ENCODE measurements around the gene SMAP1.

The SMAP1 gene

GRCh38 chr6:70842541-70842940, 174.9 kb downstream of the SMAP1 start:
- H3K27ac ChIP-seq = no peak overlapping the region
- no peak for TF ChIP-seq CTCF (conservative IDR thresholded peaks at IDR 0.05)

- H3K27ac ChIP-seq = no peak overlapping the region
- no peak for TF ChIP-seq CTCF (conservative IDR thresholded peaks at IDR 0.05)
Observed at GRCh38 chr6:70843328-70843918, 175.7 kb downstream of the SMAP1 start.

GRCh38 chr6:70844301-70844700, 176.6 kb downstream of the SMAP1 start:
- H3K27ac ChIP-seq = no peak overlapping the region
- TF ChIP-seq CTCF (conservative IDR thresholded peaks at IDR 0.05) = no peak

GRCh38 chr6:70846207-70846835, 178.6 kb downstream of the SMAP1 start:
- no peak overlapping the region for H3K27ac ChIP-seq

GRCh38 chr6:70847106-70848084, 179.7 kb downstream of the SMAP1 start:
- no peak for TF ChIP-seq CTCF (conservative IDR thresholded peaks at IDR 0.05)
- no peak overlapping the region for H3K27ac ChIP-seq

More at GRCh38 chr6:70846207-70846835, 178.6 kb downstream of the SMAP1 start:
- no peak for TF ChIP-seq CTCF (conservative IDR thresholded peaks at IDR 0.05)

- no peak overlapping the region for H3K27ac ChIP-seq
- no peak for TF ChIP-seq CTCF (conservative IDR thresholded peaks at IDR 0.05)
Observed at GRCh38 chr6:70849348-70850069, 181.8 kb downstream of the SMAP1 start.

Data from VCaP (cell line).